NCI-H446 treated with DMSO at 0.1 percent for 48 hours (cell line): ENCODE results near the gene OR4L1.
"Not testable (repeated sequence)": the region's sequence is repeated elsewhere in the genome, so short reads cannot be mapped to it uniquely, and the experiment has no call there.

Source experiments
- DNase-seq: peaks from one replicate; lab custom pipeline; 2025; lab: John Stamatoyannopoulos, UW

OR4L1 gene, protein sequence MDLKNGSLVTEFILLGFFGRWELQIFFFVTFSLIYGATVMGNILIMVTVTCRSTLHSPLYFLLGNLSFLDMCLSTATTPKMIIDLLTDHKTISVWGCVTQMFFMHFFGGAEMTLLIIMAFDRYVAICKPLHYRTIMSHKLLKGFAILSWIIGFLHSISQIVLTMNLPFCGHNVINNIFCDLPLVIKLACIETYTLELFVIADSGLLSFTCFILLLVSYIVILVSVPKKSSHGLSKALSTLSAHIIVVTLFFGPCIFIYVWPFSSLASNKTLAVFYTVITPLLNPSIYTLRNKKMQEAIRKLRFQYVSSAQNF

DNA sequence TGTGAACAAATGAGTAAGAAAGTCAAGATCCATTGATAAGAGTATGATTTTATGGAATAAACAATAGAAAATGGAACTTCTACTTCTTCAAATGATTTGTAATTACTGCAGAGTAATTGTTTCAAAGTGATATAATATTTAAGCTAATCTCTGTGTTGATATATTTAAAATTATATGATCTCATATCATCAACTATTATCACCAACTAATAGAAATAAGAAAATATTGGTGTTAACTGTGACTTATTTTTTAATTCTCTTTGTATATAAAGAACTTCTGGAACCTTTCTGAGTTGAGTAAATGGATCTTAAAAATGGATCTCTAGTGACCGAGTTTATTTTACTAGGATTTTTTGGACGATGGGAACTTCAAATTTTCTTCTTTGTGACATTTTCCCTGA is at the start of gene OR4L1:
OR4L1 (plus strand) TSS at position 301 of the 400 bp plus-strand sequence; CDS start at position 301, 0 bp downstream.
- no peak for DNase-seq

DNA sequence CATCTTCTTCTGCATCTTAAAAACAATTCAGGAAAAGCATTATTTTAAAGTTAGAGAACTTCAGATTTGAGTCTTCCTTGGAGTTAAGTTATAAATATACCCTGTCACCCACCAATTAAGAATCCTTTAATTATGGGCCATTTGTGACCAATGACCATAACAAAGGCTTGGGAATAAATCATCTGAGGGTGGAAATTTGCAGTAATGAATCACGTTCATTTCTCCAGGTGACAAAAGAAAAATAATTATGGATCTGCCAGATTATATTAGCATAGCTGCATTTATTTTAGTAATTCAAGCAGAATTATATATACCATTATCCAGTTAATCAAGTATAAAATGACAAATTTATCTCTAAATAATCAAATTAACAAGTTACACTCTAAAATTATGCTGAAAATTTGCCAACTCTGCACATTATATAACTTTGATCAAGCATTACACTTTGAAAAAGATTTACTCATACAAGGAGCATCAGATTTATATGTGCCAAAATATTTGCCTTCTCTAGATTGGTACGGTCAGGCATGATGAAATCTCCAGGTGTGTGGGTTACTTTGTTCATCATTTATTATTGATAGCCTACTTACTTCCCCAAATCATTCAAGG is 40.5 kb upstream of the OR4L1 start, which contains the start of gene OR4K14:
OR4K14 (minus strand) TSS at position 51 of the 609 bp plus-strand sequence. CDS start 4,114 bp downstream, outside the sequence.
- no peak for DNase-seq

DNA sequence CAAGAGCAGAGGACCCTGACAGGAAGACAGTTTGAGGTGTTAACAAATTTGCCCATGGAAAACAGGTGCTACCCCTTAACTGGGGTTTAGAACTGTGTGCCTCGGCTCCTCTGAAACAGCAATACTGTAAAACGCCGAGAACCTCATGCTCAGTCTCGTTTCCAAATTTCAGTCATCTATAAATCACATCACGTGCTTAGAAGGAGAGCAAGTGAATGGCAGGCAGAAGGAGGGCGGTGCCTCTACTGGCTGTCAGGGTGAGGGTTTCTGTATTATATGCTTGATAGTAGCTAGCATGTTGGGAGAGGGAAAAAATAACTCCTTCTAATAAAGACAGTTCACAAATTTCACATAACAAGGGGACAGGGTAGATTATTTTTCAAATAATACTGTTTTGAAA is 28.8 kb upstream of the OR4L1 start:
- no peak for DNase-seq

- no peak for DNase-seq
Measured at GRCh38 chr14:20035449-20035848, 24.4 kb upstream of the OR4L1 start.

GRCh38 chr14:20035938-20036337 is 23.9 kb upstream of the OR4L1 start, which contains the start of gene OR4K13:
TSS of gene OR4K13 (minus strand) at chr14:20036038. CDS start at chr14:20034758, 1,280 bp downstream.
- DNase-seq: no peak

DNA sequence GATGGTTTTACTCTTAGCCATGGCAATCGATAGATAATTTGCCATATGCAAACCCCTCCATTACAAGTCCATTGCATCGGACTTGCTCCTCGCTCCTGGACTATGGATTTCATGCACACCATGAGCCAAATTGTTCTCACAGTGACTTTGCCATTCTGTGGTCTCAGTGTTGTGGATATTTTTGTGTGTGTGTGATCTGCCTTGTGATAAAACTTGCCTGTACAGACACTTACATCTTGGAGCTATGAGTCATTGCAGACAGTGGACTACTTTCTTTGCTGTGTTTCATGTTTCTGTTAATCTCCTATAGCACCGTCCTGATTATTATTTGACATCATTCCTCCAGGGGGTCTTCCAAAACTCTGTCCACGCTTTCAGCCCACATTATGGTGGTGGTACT is 15.6 kb upstream of the OR4L1 start:
- DNase-seq: no peak

DNA sequence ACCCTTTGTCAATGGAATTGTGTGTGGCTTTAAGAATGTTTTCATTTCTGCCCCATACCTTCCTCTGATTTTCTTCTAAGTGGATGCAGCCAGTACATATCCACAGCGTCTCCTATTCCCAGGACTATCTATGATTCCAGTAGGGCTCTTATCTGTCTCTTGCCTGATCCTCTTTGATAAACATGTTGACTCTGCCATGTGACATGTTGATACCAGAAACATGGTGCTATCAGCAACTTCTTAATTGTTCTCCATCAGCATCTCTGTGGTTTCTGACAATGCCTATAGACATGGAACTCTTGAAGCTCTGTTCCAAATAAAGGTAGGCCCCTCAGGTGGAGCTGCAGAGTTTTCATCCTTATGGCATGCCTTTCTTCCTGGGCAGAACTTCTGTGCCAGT is 11.6 kb upstream of the OR4L1 start:
- no peak for DNase-seq

GRCh38 chr14:20092050-20092449 is 32.2 kb downstream of the OR4L1 start:
- DNase-seq: no peak

DNA sequence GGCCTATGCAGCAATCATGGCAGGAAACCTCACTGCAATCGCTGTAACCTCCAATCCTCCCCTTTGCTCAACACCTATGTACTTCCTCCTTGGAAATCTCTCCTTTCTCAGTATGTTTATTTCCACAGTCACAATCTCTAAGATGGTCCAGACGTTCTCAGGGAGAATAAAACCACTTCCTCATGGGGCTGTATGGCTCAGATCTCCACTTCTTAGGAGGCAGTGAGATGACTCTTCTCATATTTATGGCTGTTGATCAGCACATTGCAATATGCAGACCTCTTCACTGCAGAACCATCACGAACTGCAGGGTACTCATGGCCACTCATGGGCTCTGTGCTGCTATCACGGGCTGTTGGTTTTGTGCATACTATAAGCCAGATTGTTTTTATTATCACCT is 33.6 kb downstream of the OR4L1 start:
- DNase-seq: no peak

DNA sequence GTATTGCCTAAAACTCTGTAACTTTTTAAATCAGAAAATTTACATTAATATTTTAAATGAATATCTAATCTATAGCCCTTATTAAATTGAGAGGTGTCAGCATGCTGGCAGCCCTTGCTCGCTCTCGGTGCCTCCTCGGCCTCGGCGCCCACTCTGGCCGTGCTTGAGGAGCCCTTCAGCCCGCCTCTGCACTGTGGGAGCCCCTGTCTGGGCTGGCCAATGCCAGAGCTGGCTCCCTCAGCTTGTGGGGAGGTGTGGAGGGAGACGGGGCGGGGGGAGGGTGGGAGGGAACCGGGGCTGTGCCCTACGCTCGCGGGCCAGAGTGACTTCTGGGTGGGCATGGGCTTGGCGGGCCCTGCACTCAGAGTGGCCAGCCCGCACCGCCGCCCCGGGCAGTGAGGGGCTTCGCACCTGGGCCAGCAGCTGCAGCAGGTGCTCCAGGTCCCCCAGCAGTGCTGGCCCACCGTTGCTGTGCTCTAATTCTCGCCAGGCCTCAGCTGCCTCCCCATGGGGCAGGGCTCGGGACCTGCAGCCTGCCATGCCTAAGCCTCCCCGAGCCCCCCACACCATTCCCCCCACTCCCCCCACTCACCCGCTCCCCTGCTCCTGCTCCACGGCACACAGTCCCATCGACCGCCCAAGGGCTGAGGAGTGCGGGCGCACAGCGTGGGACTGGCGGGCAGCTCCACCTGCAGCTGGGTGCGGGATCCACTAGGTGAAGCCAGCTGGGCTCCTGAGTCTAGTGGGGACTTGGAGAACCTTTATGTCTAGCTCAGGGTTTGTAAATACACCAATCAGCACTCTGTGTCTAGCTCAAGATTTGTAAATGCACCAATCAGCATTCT is 39.3 kb downstream of the OR4L1 start:
- DNase-seq: not testable (repeated sequence)

DNA sequence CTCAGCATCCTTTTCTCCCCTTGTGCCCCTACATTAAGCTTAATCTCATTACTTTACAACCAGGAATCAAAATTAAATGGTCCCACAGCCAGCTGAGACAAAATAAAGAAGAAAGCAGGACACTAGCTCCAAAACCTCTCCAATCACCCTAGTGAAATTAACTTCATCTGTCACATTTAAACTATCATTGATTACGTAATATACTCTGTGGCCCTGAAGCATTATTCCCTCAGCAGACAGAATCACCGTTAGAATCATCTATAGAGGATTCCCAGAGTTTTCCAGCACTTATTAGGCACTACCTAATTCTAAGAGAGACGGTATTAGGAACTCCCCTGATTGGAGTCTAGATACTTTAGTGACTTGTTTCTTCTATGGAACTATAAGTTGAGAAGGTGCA is 50.6 kb downstream of the OR4L1 start, which contains the start of gene OR4K17:
OR4K17 (plus strand) TSS at position 302 of the 400 bp plus-strand sequence. CDS start 6,761 bp downstream, outside the sequence.
- no peak for DNase-seq
